OCI-LY7 (cell line): Measurements from ENCODE around the gene ATG9B.

ENCODE experiments used
- CTCF ChIP-seq: fragments of 200-600 bp; sonication (generic); conservative IDR thresholded peaks from 2 replicates; pipeline ENCODE4 v1.5.1; 2014; ENCODE audit warnings: mild to moderate bottlenecking, antibody characterized with exemption, low read length, moderate library complexity, mixed read lengths
- EZH2phosphoT487 ChIP-seq: fragments of 200-600 bp; sonication (generic); IDR thresholded peaks from 2 replicates; pipeline ENCODE4 v1.6.1; 2018; ENCODE audit warnings: low read depth, borderline replicate concordance, mild to moderate bottlenecking, mixed run types, antibody characterized with exemption, low read length, moderate library complexity, mixed read lengths

GRCh38 chr7:151017370-151017952, 6.8 kb downstream of the ATG9B start:
- TF ChIP-seq CTCF (no peak), EZH2phosphoT487 (no peak)
